ENCODE data around the gene PRKCE. TPM values are rescaled to one million over a fixed set of nuclear protein-coding genes. Genes with fewer than 3 reads are reported as not detected.
"Not testable (repeated sequence)": the region's sequence is repeated elsewhere in the genome, so short reads cannot be mapped to it uniquely, and the experiment has no call there.

Gene PRKCE
- total and polyA plus RNA-seq, 3 experiments from 2014 or later, result 3.1 to 9.6 (median 7.9) TPM

DNA sequence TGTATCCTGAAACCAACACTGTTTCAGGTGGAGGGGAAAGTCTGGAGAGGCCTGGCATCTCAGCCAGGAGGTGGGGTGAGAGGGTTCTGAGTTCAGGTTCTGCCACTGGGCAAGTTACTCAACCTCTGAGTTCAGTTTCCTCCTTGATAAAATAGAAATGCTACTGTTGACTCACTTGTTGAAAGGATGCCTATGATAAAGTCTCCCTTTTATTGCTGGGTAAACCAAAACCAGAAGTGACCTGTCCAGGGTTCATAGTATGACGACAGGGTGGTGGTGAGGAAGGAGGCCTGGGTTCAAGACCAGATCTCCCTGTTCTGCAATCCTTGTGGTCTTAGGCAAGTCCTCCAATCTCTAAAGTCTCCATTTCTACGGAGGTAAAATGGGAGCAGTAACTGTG, 232.7 kb downstream of the PRKCE start:
- Histone ChIP-seq H3K4me1 (ENCODE audit: insufficient read depth, low read length) (peaks cover 9% of the 10 kb centered on the region), H3K36me3 (ENCODE audit: insufficient read depth, low read length) (no peaks in the 10 kb centered on the region), H3K27ac (ENCODE audit: low read depth, low read length) (no peak overlapping the region), H3K9me3 (ENCODE audit: low read length) (no peaks in the 10 kb centered on the region), H3K4me3 (ENCODE audit: low read length) (no peak overlapping the region), H3K27me3 (ENCODE audit: insufficient read depth, low read length, poor library complexity, severe bottlenecking) (no peaks in the 10 kb centered on the region)
- H3K36me3 Mint-ChIP-seq, result peaks cover 2 to 11% (median 6%) of the 10 kb centered on the region in 3 donors
- peak overlapping the region in 1 of 8 donors; percentile 75 for H3K27ac Mint-ChIP-seq
- peaks cover 6 to 9% (median 9%) of the 10 kb centered on the region in 3 donors for H3K4me1 Mint-ChIP-seq
- ChIA-PET CTCF (no interaction called here), POLR2A (no interaction called here)
- no peaks in the 10 kb centered on the region for H3K27me3 Mint-ChIP-seq
- no peak for DNase-seq
- no peaks in the 10 kb centered on the region for H3K9me3 Mint-ChIP-seq
- H3K4me3 Mint-ChIP-seq, result no peak overlapping the region

GRCh38 chr2:45885171-45885621, 233.7 kb downstream of the PRKCE start:
- Histone ChIP-seq H3K27ac (ENCODE audit: low read depth, low read length) (no peak overlapping the region), H3K4me1 (ENCODE audit: insufficient read depth, low read length) (peaks cover 19% of the 10 kb centered on the region), H3K27me3 (ENCODE audit: insufficient read depth, low read length, poor library complexity, severe bottlenecking) (no peaks in the 10 kb centered on the region), H3K36me3 (ENCODE audit: insufficient read depth, low read length) (no peaks in the 10 kb centered on the region), H3K9me3 (ENCODE audit: low read length) (no peaks in the 10 kb centered on the region), H3K4me3 (ENCODE audit: low read length) (no peak overlapping the region)
- Mint-ChIP-seq H3K27ac (no peak overlapping the region), H3K4me1 (peaks cover 11 to 18% (median 16%) of the 10 kb centered on the region in 3 donors), H3K27me3 (no peaks in the 10 kb centered on the region), H3K4me3 (no peak overlapping the region), H3K36me3 (peaks cover under 1 to 3% (median 1%) of the 10 kb centered on the region in 3 donors), H3K9me3 (no peaks in the 10 kb centered on the region)
- ChIA-PET POLR2A (no interaction called here), CTCF (no interaction called here)
- DNase-seq, result no peak

GRCh38 chr2:45886171-45886663, 234.7 kb downstream of the PRKCE start:
- Histone ChIP-seq H3K27me3 (ENCODE audit: insufficient read depth, low read length, poor library complexity, severe bottlenecking) (no peaks in the 10 kb centered on the region), H3K36me3 (ENCODE audit: insufficient read depth, low read length) (no peaks in the 10 kb centered on the region), H3K9me3 (ENCODE audit: low read length) (no peaks in the 10 kb centered on the region), H3K27ac (ENCODE audit: low read depth, low read length) (no peak overlapping the region), H3K4me1 (ENCODE audit: insufficient read depth, low read length) (peaks cover 29% of the 10 kb centered on the region), H3K4me3 (ENCODE audit: low read length) (no peak overlapping the region)
- ChIA-PET POLR2A (no interaction called here), CTCF (interaction anchor here (0.6 kb wide), 1 partner anchor 937 kb away, joined by 3 read pairs; no protein-coding TSS in a partner anchor)
- no peaks in the 10 kb centered on the region for H3K27me3 Mint-ChIP-seq
- H3K27ac Mint-ChIP-seq, result no peak overlapping the region
- H3K36me3 Mint-ChIP-seq, result peaks cover 0 to 3% (median 1%) of the 10 kb centered on the region in 3 donors
- no peaks in the 10 kb centered on the region for H3K9me3 Mint-ChIP-seq
- H3K4me1 Mint-ChIP-seq, result peaks cover 18 to 28% (median 23%) of the 10 kb centered on the region in 3 donors
- DNase-seq, result no peak
- H3K4me3 Mint-ChIP-seq, result no peak overlapping the region

GRCh38 chr2:45888167-45888566, 236.7 kb downstream of the PRKCE start:
- Mint-ChIP-seq H3K4me1 (peaks cover 25 to 37% (median 32%) of the 10 kb centered on the region in 3 donors), H3K27ac (no peak overlapping the region), H3K9me3 (no peaks in the 10 kb centered on the region), H3K27me3 (no peaks in the 10 kb centered on the region), H3K36me3 (peaks cover 0 to 2% (median 0%) of the 10 kb centered on the region in 3 donors), H3K4me3 (no peak overlapping the region)
- Histone ChIP-seq H3K9me3 (ENCODE audit: low read length) (no peaks in the 10 kb centered on the region), H3K36me3 (ENCODE audit: insufficient read depth, low read length) (no peaks in the 10 kb centered on the region), H3K4me3 (ENCODE audit: low read length) (no peak overlapping the region), H3K4me1 (ENCODE audit: insufficient read depth, low read length) (peaks cover 43% of the 10 kb centered on the region), H3K27ac (ENCODE audit: low read depth, low read length) (no peak overlapping the region), H3K27me3 (ENCODE audit: insufficient read depth, low read length, poor library complexity, severe bottlenecking) (no peaks in the 10 kb centered on the region)
- DNase-seq, result no peak
- ChIA-PET POLR2A (no interaction called here), CTCF (no interaction called here)

GRCh38 chr2:45888641-45889040, 237.2 kb downstream of the PRKCE start:
- no peaks in the 10 kb centered on the region for H3K9me3 Mint-ChIP-seq
- H3K9me3 ChIP-seq (ENCODE audit: low read length), result no peaks in the 10 kb centered on the region
- no peaks in the 10 kb centered on the region for H3K36me3 ChIP-seq (ENCODE audit: insufficient read depth, low read length)
- POLR2A ChIA-PET, result no interaction called here
- no peak overlapping the region for H3K4me3 ChIP-seq (ENCODE audit: low read length)
- peaks cover 25 to 37% (median 32%) of the 10 kb centered on the region in 3 donors for H3K4me1 Mint-ChIP-seq
- H3K27me3 ChIP-seq (ENCODE audit: insufficient read depth, low read length, poor library complexity, severe bottlenecking), result no peaks in the 10 kb centered on the region
- no peak for DNase-seq
- no peak overlapping the region for H3K4me3 Mint-ChIP-seq
- CTCF ChIA-PET, result no interaction called here
- peaks cover 43% of the 10 kb centered on the region for H3K4me1 ChIP-seq (ENCODE audit: insufficient read depth, low read length)
- H3K27ac ChIP-seq (ENCODE audit: low read depth, low read length), result no peak overlapping the region
- peaks cover 0 to 2% (median 0%) of the 10 kb centered on the region in 3 donors for H3K36me3 Mint-ChIP-seq
- no peaks in the 10 kb centered on the region for H3K27me3 Mint-ChIP-seq
- no peak overlapping the region for H3K27ac Mint-ChIP-seq

DNA sequence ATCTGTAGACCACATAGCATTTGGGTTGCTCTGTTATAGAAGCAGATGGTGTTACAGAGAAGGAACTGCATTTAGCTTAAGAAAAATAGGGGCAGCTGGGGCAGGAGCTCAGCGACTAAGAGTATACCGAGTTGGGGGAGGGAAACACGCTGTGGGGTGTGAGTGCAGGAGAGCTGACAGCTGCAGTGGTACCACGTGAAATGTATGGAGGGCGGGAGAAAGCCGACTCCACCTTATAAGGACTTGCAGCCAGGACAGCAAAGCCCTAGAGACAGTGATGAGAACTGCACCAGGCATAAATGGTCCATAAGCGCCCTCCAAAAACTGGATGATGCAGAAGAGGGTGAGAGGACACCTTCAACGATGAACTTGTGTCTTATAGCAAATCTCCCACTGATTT, 237.6 kb downstream of the PRKCE start:
- H3K9me3 Mint-ChIP-seq, result no peaks in the 10 kb centered on the region
- H3K4me1 Mint-ChIP-seq, result peaks cover 25 to 37% (median 32%) of the 10 kb centered on the region in 3 donors
- Histone ChIP-seq H3K4me1 (ENCODE audit: insufficient read depth, low read length) (peaks cover 43% of the 10 kb centered on the region), H3K36me3 (ENCODE audit: insufficient read depth, low read length) (no peaks in the 10 kb centered on the region), H3K27me3 (ENCODE audit: insufficient read depth, low read length, poor library complexity, severe bottlenecking) (no peaks in the 10 kb centered on the region), H3K4me3 (ENCODE audit: low read length) (no peak overlapping the region), H3K9me3 (ENCODE audit: low read length) (no peaks in the 10 kb centered on the region), H3K27ac (ENCODE audit: low read depth, low read length) (no peak overlapping the region)
- H3K36me3 Mint-ChIP-seq, result peaks cover 0 to 2% (median 0%) of the 10 kb centered on the region in 3 donors
- CTCF ChIA-PET, result no interaction called here
- peak in 1 of 5 donors; percentile 60 for DNase-seq
- peak overlapping the region in 3 of 8 donors; percentile 24 to 58 (median 29) for H3K27ac Mint-ChIP-seq
- H3K27me3 Mint-ChIP-seq, result no peaks in the 10 kb centered on the region
- POLR2A ChIA-PET, result no interaction called here
- no peak overlapping the region for H3K4me3 Mint-ChIP-seq

DNA sequence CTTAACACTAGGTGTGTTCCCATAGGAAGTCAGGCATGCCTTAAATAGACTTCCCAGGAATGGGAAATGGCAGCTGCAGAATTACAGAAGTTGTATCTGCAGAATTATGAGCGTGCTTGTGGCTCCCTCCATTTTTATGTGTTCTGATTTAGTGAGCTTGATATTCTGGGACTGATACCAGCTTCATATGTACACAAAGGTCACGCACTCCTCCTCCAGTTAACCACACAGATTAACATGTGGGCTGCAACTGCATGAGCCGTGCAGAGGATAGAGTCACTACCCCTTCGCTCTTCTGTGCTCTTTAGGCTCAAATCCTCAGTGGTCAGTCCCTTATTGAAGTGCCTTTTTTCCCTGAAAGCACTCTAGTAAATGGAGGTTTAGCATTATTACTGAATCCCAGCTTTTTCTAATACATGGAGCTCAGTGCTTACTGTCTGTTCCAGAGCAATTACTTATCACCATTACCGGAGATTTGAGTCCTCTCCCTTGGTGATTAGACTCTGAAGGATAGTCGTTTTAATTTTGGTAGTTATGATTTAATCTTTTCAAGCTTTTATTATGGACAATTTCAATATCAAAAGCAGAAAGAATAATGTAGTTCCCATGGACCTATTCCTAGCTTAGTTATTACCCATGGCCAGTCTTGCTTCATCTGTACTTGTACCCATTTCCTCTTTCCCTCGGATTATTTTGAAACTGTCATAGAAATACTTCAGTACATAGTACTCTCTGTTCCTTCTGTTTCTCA, 238.3 kb downstream of the PRKCE start:
- H3K4me3 ChIP-seq (ENCODE audit: low read length), result no peak overlapping the region
- H3K36me3 ChIP-seq (ENCODE audit: insufficient read depth, low read length), result no peaks in the 10 kb centered on the region
- DNase-seq, result no peak
- CTCF ChIA-PET, result no interaction called here
- POLR2A ChIA-PET, result no interaction called here
- H3K27me3 ChIP-seq (ENCODE audit: insufficient read depth, low read length, poor library complexity, severe bottlenecking), result no peaks in the 10 kb centered on the region
- H3K27ac ChIP-seq (ENCODE audit: low read depth, low read length), result no peak overlapping the region
- Mint-ChIP-seq H3K27me3 (no peaks in the 10 kb centered on the region), H3K36me3 (peaks cover 0 to 2% (median 0%) of the 10 kb centered on the region in 3 donors), H3K9me3 (no peaks in the 10 kb centered on the region), H3K4me3 (no peak overlapping the region), H3K27ac (no peak overlapping the region), H3K4me1 (peaks cover 25 to 37% (median 32%) of the 10 kb centered on the region in 3 donors)
- H3K4me1 ChIP-seq (ENCODE audit: insufficient read depth, low read length), result peaks cover 43% of the 10 kb centered on the region
- no peaks in the 10 kb centered on the region for H3K9me3 ChIP-seq (ENCODE audit: low read length)

DNA sequence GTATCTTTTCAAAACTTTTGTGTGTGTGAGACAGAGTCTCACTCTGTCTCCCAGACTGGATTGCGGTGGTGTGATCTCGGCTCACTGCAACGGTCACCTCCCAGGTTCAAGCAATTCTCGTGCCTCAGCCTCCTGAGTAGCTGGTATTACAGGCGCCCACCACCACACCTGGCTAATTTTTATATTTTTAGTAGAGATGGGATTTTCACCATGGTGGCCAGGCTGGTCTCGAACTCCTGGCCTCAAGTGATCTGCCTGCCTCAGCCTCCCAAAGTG, 238.8 kb downstream of the PRKCE start:
- H3K36me3 Mint-ChIP-seq; H3K27ac ChIP-seq (ENCODE audit: low read depth, low read length); POLR2A ChIA-PET; H3K27ac Mint-ChIP-seq; H3K9me3 ChIP-seq (ENCODE audit: low read length); CTCF ChIA-PET; H3K27me3 ChIP-seq (ENCODE audit: insufficient read depth, low read length, poor library complexity, severe bottlenecking); H3K36me3 ChIP-seq (ENCODE audit: insufficient read depth, low read length); H3K27me3 Mint-ChIP-seq; H3K9me3 Mint-ChIP-seq; H3K4me3 ChIP-seq (ENCODE audit: low read length); H3K4me3 Mint-ChIP-seq; DNase-seq: not testable (repeated sequence)
- H3K4me1 Mint-ChIP-seq, result peaks cover 25 to 37% (median 29%) of the 10 kb centered on the region in 3 donors
- H3K4me1 ChIP-seq (ENCODE audit: insufficient read depth, low read length), result peaks cover 43% of the 10 kb centered on the region
